ENCODE measurements around the gene TNS3.

TNS3 gene

DNA sequence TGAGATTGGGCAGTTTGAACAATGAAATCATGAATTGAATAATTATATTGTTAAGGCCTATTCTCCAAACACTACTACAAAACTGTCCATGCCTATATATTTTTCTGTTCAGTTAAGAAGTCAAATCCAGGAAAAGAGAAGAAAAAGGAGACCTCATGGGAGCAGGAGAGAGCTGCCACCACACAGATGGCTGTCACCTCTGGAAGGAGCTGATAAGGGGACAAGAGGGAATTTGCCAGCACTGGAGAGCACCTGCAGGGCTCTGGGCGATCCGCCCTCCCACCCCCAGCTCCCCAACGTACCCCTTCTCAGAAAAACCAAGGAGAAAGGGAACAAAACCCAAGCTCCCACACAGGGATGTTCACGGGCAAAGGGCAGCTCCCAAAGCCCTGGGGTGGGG lies 227.8 kb downstream of the TNS3 start:
- Histone ChIP-seq H2AFZ (ENCODE audit: low read depth, low read length) (no peak overlapping the region), H3K27me3 (ENCODE audit: control insufficient read depth in 1 of 2, insufficient read depth in 1 of 2, low read length in 2 of 2) (peaks cover 0 to 36% of the 10 kb centered on the region in 2 experiments), H4K91ac (ENCODE audit: low read length) (no peak overlapping the region), H2BK12ac (ENCODE audit: low read length in 2 of 2) (no peak overlapping the region), H3K79me1 (replicated peaks; ENCODE audit: low read length, poor library complexity, severe bottlenecking) (peaks cover 69% of the 10 kb centered on the region), H3K4me2 (ENCODE audit: low read length, poor library complexity, severe bottlenecking) (no peak overlapping the region), H3K9ac (ENCODE audit: low read length) (no peak overlapping the region), H2AK5ac (ENCODE audit: low read length, severe bottlenecking) (no peak overlapping the region), H4K8ac (ENCODE audit: low read length) (no peak overlapping the region), H3K23ac (ENCODE audit: low read length in 2 of 2) (no peak overlapping the region), H2BK5ac (ENCODE audit: low read depth, low read length, poor library complexity, severe bottlenecking) (no peak overlapping the region), H2BK15ac (ENCODE audit: low read depth, poor library complexity, severe bottlenecking) (no peak overlapping the region), H3K9me3 (ENCODE audit: control insufficient read depth, low read length) (no peaks in the 10 kb centered on the region), H2BK120ac (ENCODE audit: low read depth, low read length) (no peak overlapping the region), H3K14ac (ENCODE audit: low read length in 2 of 2) (no peak overlapping the region), H3K4me3 (ENCODE audit: insufficient read depth in 1 of 2, low read depth in 1 of 2, low read length in 2 of 2) (no peak overlapping the region), H3K36me3 (ENCODE audit: control insufficient read depth in 1 of 2, insufficient read depth in 2 of 2, low read depth in 1 of 2, low read length in 2 of 2) (peaks cover 0 to 52% of the 10 kb centered on the region in 2 experiments), H3K18ac (ENCODE audit: low read depth in 1 of 2, low read length in 2 of 2) (no peak overlapping the region), H3K4me1 (ENCODE audit: control insufficient read depth, insufficient read depth, low read depth, low read length) (peaks cover 6% of the 10 kb centered on the region), H3K27ac (ENCODE audit: low read length, poor library complexity, severe bottlenecking) (no peak overlapping the region), H3K4ac (ENCODE audit: low read depth in 1 of 2, low read length in 2 of 2) (no peak overlapping the region)
- DNase-seq = no peak
- 91% methylated on average over 4 of the region's 4 CpGs for WGBS

DNA sequence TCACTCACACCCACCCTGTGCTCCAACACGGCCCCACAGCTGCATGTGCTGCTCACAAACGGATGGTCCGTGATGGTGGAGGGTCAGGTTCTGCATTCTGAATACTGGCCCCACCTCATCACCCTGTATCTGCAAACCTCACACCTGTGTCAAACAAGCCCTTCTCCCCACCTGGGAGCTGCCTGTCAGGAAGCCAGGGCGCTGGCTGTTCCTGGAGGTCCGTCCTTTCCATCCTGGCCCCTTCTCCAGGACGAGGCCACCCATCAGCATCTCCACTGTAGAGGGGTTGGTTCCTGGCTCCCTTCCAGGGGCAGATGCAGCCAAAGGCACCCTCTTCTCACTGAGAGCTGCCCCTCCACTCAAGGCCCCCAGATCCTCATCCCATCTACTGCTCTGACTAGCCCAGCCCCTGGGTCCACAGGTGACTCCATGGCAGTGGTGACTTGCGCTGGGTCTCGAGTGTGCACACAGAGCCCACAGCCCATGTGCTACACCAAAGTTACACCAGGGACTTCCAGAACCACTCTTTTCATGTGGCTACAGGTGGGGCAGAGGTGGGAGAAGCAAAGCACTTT lies 229.4 kb downstream of the TNS3 start:
- Histone ChIP-seq H3K27ac (ENCODE audit: low read length, poor library complexity, severe bottlenecking) (no peak overlapping the region), H3K18ac (ENCODE audit: low read depth in 1 of 2, low read length in 2 of 2) (peak overlapping the region in 1 of 2 experiments; percentile 41), H4K91ac (ENCODE audit: low read length) (no peak overlapping the region), H2AFZ (ENCODE audit: low read depth, low read length) (no peak overlapping the region), H2BK120ac (ENCODE audit: low read depth, low read length) (no peak overlapping the region), H3K79me1 (replicated peaks; ENCODE audit: low read length, poor library complexity, severe bottlenecking) (peaks cover 67% of the 10 kb centered on the region), H3K4ac (ENCODE audit: low read depth in 1 of 2, low read length in 2 of 2) (no peak overlapping the region), H4K8ac (ENCODE audit: low read length) (no peak overlapping the region), H2BK5ac (ENCODE audit: low read depth, low read length, poor library complexity, severe bottlenecking) (no peak overlapping the region), H2AK5ac (ENCODE audit: low read length, severe bottlenecking) (no peak overlapping the region), H3K4me3 (ENCODE audit: insufficient read depth in 1 of 2, low read depth in 1 of 2, low read length in 2 of 2) (no peak overlapping the region), H3K27me3 (ENCODE audit: control insufficient read depth in 1 of 2, insufficient read depth in 1 of 2, low read length in 2 of 2) (peaks cover 0 to 42% of the 10 kb centered on the region in 2 experiments), H3K9ac (ENCODE audit: low read length) (no peak overlapping the region), H2BK12ac (ENCODE audit: low read length in 2 of 2) (no peak overlapping the region), H3K9me3 (ENCODE audit: control insufficient read depth, low read length) (no peaks in the 10 kb centered on the region), H3K36me3 (ENCODE audit: control insufficient read depth in 1 of 2, insufficient read depth in 2 of 2, low read depth in 1 of 2, low read length in 2 of 2) (peaks cover 0 to 50% of the 10 kb centered on the region in 2 experiments), H2BK15ac (ENCODE audit: low read depth, poor library complexity, severe bottlenecking) (no peak overlapping the region), H3K23ac (ENCODE audit: low read length in 2 of 2) (peak overlapping the region in 1 of 2 experiments; percentile 51), H3K4me2 (ENCODE audit: low read length, poor library complexity, severe bottlenecking) (no peak overlapping the region), H3K4me1 (ENCODE audit: control insufficient read depth, insufficient read depth, low read depth, low read length) (peaks cover 8% of the 10 kb centered on the region), H3K14ac (ENCODE audit: low read length in 2 of 2) (no peak overlapping the region)
- DNase-seq = no peak
- 94% methylated on average over 8 of the region's 8 CpGs for WGBS

- no peak overlapping the region for H4K8ac ChIP-seq (ENCODE audit: low read length)
- WGBS = 91% methylated on average over 20 of the region's 20 CpGs
- no peak overlapping the region for H3K4me2 ChIP-seq (ENCODE audit: low read length, poor library complexity, severe bottlenecking)
- no peak overlapping the region for H2AFZ ChIP-seq (ENCODE audit: low read depth, low read length)
- no peak overlapping the region for H2AK5ac ChIP-seq (ENCODE audit: low read length, severe bottlenecking)
- H3K79me1 ChIP-seq (replicated peaks; ENCODE audit: low read length, poor library complexity, severe bottlenecking) = peaks cover 69% of the 10 kb centered on the region
- H3K23ac ChIP-seq (ENCODE audit: low read length in 2 of 2) = peak overlapping the region in 1 of 2 experiments; percentile 87
- H3K27me3 ChIP-seq (ENCODE audit: control insufficient read depth in 1 of 2, insufficient read depth in 1 of 2, low read length in 2 of 2) = peaks cover 0 to 37% of the 10 kb centered on the region in 2 experiments
- no peak overlapping the region for H4K91ac ChIP-seq (ENCODE audit: low read length)
- H3K4me1 ChIP-seq (ENCODE audit: control insufficient read depth, insufficient read depth, low read depth, low read length) = peaks cover 6% of the 10 kb centered on the region
- no peaks in the 10 kb centered on the region for H3K9me3 ChIP-seq (ENCODE audit: control insufficient read depth, low read length)
- no peak for DNase-seq
- no peak overlapping the region for H3K14ac ChIP-seq (ENCODE audit: low read length in 2 of 2)
- H3K4ac ChIP-seq (ENCODE audit: low read depth in 1 of 2, low read length in 2 of 2) = no peak overlapping the region
- no peak overlapping the region for H3K18ac ChIP-seq (ENCODE audit: low read depth in 1 of 2, low read length in 2 of 2)
- no peak overlapping the region for H2BK15ac ChIP-seq (ENCODE audit: low read depth, poor library complexity, severe bottlenecking)
- H3K27ac ChIP-seq (ENCODE audit: low read length, poor library complexity, severe bottlenecking) = no peak overlapping the region
- no peak overlapping the region for H2BK120ac ChIP-seq (ENCODE audit: low read depth, low read length)
- peaks cover 0 to 54% of the 10 kb centered on the region in 2 experiments for H3K36me3 ChIP-seq (ENCODE audit: control insufficient read depth in 1 of 2, insufficient read depth in 2 of 2, low read depth in 1 of 2, low read length in 2 of 2)
- no peak overlapping the region for H2BK5ac ChIP-seq (ENCODE audit: low read depth, low read length, poor library complexity, severe bottlenecking)
- H2BK12ac ChIP-seq (ENCODE audit: low read length in 2 of 2) = no peak overlapping the region
- H3K9ac ChIP-seq (ENCODE audit: low read length) = no peak overlapping the region
- no peak overlapping the region for H3K4me3 ChIP-seq (ENCODE audit: insufficient read depth in 1 of 2, low read depth in 1 of 2, low read length in 2 of 2)
Observed at GRCh38 chr7:47351233-47352154, 230.4 kb downstream of the TNS3 start.

DNA sequence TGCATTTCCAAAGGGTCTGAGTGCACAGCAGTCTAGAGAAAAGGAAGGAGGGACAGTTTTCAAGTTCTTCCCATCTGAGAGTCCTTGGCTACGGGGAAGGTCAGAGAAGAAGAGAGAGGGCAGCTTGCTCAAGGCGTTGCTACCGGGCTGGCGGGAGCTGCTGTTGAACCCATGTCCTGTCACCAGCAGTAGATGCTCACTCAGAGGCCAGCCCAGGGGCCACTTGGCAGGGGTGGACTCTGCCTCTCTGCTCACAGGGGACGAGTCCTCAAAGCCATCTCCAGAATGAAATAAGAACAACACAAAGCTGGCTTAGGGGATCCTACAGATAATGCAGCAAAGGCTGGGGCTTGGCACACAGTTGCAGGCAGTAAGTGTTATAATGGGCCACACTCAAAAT lies 231.5 kb downstream of the TNS3 start:
- no peak overlapping the region for H3K23ac ChIP-seq (ENCODE audit: low read length in 2 of 2)
- peaks cover 0 to 37% of the 10 kb centered on the region in 2 experiments for H3K27me3 ChIP-seq (ENCODE audit: control insufficient read depth in 1 of 2, insufficient read depth in 1 of 2, low read length in 2 of 2)
- no peak overlapping the region for H2BK5ac ChIP-seq (ENCODE audit: low read depth, low read length, poor library complexity, severe bottlenecking)
- H2BK12ac ChIP-seq (ENCODE audit: low read length in 2 of 2) = peak overlapping the region in 1 of 2 experiments; percentile 32
- peaks cover 0 to 59% of the 10 kb centered on the region in 2 experiments for H3K36me3 ChIP-seq (ENCODE audit: control insufficient read depth in 1 of 2, insufficient read depth in 2 of 2, low read depth in 1 of 2, low read length in 2 of 2)
- H3K14ac ChIP-seq (ENCODE audit: low read length in 2 of 2) = no peak overlapping the region
- no peak overlapping the region for H3K9ac ChIP-seq (ENCODE audit: low read length)
- no peak overlapping the region for H3K4ac ChIP-seq (ENCODE audit: low read depth in 1 of 2, low read length in 2 of 2)
- H3K4me2 ChIP-seq (ENCODE audit: low read length, poor library complexity, severe bottlenecking) = no peak overlapping the region
- H3K4me1 ChIP-seq (ENCODE audit: control insufficient read depth, insufficient read depth, low read depth, low read length) = peaks cover 5% of the 10 kb centered on the region
- no peak overlapping the region for H4K91ac ChIP-seq (ENCODE audit: low read length)
- peaks cover 70% of the 10 kb centered on the region for H3K79me1 ChIP-seq (replicated peaks; ENCODE audit: low read length, poor library complexity, severe bottlenecking)
- WGBS = 95% methylated on average over 5 of the region's 5 CpGs
- no peaks in the 10 kb centered on the region for H3K9me3 ChIP-seq (ENCODE audit: control insufficient read depth, low read length)
- no peak overlapping the region for H2AFZ ChIP-seq (ENCODE audit: low read depth, low read length)
- peak overlapping the region in 1 of 2 experiments; percentile 25 for H3K18ac ChIP-seq (ENCODE audit: low read depth in 1 of 2, low read length in 2 of 2)
- H3K4me3 ChIP-seq (ENCODE audit: insufficient read depth in 1 of 2, low read depth in 1 of 2, low read length in 2 of 2) = no peak overlapping the region
- no peak overlapping the region for H2AK5ac ChIP-seq (ENCODE audit: low read length, severe bottlenecking)
- no peak overlapping the region for H3K27ac ChIP-seq (ENCODE audit: low read length, poor library complexity, severe bottlenecking)
- H4K8ac ChIP-seq (ENCODE audit: low read length) = no peak overlapping the region
- no peak overlapping the region for H2BK120ac ChIP-seq (ENCODE audit: low read depth, low read length)
- DNase-seq = no peak
- H2BK15ac ChIP-seq (ENCODE audit: low read depth, poor library complexity, severe bottlenecking) = no peak overlapping the region

All from mesenchymal stem cell (in vitro differentiated cells and primary cell).